RKO (cell line): ENCODE data around the gene PXMP2.
"Not testable (repeated sequence)": the region's sequence is repeated elsewhere in the genome, so short reads cannot be mapped to it uniquely, and the experiment has no call there.

Source experiments
- DNase-seq: peaks from one replicate; pipeline ENCODE4 v3.0.0-alpha.2; 2016; ENCODE audit warnings: low spot score

Gene PXMP2

GRCh38 chr12:132660996-132661395, 26.4 kb upstream of the PXMP2 start:
- DNase-seq = no peak

- no peak for DNase-seq
Observed at GRCh38 chr12:132661972-132662371, 25.4 kb upstream of the PXMP2 start.

DNA sequence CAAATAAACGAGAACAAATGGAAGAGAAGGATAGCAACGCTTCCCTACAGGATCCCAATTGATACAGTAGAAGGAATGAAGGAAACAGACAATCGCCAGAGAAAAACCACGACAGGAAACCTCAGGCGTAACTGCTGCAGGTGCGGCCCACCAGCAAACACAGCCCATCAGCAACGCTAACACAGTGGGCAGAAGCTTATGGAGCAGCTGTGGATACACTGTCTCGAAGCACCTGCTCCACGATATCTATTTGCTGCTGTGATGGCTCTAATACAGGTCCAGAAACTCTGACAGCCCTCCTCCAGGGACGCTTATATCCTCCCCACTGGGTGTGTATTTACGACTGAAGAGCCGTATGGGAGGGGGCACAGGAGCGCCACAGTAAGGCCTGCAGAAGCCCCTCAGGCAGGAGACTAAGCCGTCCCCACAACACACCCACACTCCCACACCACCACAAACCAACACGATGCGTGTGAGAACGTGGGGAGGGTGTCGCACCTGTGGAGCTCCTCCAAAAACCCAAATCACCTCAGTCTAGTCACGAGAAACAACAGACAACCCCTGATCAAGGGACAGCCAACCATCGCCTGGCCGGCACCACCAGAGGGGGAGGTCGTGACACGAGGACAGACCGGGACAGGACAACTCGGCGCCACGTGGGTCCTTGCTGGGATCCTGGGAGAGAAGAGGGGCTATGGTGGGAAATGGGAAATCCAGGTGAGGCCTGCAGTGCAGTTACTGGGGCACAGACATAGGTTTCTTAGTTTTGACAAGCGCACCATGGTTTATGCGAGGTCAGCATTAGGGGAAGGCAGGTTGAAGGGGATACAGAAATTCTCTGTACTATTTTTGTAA, 24.3 kb upstream of the PXMP2 start:
- no peak for DNase-seq

DNA sequence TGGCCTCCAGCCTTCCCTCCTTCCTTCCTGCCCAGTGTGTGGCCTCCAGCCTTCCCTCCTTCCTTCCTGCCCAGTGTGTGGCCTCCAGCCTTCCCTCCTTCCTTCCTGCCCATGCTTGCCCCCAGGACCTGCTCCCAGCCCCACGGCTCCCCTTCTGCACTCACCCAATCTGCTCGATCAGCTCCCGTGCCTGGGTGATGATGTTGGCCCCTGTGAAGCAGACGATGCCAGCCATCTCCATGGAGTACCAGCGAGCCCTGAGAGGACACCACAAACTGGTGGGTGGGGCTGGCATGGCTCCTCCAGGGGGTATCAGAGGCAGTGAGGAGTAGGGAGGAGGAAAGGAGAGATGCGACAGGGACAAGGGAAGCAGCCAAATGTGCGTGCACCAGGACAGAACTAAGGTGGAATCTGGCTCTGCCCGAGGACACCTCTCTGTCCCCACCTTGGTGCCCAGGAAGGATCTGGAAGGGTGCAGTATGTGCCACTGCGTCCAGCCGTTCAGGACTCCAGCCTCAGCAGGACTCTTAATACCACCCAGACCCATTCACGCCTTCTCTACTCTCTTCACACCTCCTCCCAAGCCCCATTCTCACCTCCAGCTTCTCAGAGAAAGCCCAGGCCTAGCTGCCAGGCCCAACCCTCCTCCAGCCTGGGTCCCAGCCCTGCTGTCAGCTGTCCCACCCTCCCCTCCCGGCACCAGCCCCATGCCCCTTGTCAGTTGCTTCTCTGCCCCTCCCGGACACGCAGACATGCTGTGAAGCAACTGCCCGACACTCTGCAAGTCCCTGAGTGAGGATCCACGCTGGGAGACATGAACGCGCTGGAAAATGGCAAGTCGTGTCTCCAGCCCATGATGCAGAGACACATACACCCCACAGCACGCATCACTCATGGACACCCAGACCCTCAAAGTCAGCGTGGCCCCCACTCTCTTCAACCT, 22.9 kb upstream of the PXMP2 start:
- no peak for DNase-seq

DNA sequence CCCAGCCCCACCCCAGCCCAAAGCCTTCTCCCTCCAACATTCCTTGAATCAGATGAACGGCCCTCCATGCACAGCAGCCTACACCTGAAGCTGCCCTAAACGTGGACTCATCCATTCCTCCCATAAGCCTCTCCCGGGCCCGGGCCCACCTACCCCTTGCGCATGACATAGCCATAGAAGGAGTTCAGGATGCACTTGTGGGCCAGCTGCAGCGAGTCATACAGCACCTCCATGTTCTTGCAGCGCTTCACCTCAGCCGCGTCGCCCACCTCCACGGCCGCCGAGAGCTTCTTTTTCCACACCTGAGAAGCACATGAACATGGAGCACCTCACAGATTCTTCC, 22.3 kb upstream of the PXMP2 start:
- no peak for DNase-seq

DNA sequence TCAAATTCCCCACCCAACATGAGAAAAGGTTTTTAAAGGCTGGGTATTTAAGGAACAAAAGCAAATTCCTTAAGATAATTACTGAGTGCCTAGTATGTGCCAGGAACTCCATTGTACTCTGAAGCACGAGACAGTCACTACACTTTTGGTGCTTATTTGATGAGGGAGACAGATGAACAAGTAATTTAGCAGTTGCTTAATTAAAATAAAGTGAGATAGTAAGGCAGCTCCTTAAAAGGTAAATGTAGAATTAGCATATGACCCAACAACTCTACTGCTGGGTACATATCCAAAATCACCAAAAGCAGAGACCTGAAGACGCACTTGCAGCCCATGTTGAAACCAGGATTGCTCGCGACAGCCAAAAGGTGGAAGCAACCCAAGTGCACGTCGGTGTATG, 21.6 kb upstream of the PXMP2 start:
- no peak for DNase-seq

- DNase-seq = no peak
Observed at GRCh38 chr12:132668191-132669088, 18.9 kb upstream of the PXMP2 start.

- no peak for DNase-seq
Observed at GRCh38 chr12:132669166-132669879, 18.1 kb upstream of the PXMP2 start.

GRCh38 chr12:132672116-132672515, 15.3 kb upstream of the PXMP2 start:
- no peak for DNase-seq

DNA sequence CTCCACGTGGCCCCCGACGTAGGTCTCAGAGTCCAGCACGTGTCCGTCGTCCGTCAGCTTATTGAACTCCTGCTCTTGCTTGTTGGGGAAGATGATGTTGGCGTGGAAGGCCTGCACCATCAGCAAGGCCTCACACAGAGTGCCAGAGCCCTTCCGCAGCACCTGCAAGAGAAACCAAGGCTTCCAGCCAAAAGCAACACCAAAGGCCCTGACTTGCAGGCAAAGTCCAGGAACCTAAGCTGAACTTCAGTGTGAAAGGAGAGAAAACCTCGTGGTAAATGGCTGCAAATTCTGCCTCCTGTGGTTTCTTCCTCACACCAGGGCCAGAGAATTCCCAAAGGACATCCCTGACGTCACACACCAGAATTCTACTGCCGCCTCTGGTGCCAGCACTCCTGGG, 14.7 kb upstream of the PXMP2 start:
- DNase-seq = no peak

GRCh38 chr12:132673288-132674179, 13.9 kb upstream of the PXMP2 start:
- no peak for DNase-seq

GRCh38 chr12:132674561-132674960, 12.8 kb upstream of the PXMP2 start:
- DNase-seq = no peak

GRCh38 chr12:132675757-132676432, 11.5 kb upstream of the PXMP2 start:
- no peak for DNase-seq

DNA sequence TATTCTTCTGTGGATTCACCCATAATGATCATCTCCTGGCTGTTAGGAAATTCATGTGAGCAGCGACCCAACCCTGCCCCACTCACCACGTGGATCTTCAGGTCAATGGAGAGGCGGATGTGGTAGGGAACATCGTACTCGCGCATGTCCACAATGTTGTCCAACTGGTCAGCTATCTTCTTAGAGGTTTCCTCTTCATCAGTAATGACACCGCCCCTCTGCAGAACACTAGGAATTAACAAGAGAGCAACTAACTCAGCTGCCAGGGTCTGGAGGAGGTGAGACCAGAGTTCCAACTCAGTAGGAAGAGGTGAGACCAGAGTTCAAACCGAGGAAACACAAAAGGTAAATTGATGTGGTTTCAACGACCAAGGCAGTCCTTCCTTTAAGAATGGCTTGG, 9.9 kb upstream of the PXMP2 start:
- no peak for DNase-seq

DNA sequence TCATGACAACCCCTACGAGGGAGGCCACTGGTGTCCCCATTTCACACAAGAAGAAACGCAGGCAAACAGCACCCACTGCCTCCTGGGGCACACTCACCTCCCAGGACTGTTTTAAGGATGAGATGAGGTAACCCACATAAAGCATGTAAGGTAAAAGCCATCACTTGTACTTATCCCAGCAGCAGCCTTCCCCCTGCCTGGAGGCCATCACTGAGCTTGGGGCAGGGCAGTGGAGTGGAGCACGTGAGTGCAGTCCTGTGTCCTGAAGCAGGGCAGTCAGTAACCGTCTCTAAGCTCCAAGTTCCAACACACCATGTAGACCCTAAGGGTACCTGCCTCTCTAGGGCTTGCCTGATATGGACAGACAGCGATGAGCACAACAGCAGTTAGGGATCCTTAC, 2.0 kb upstream of the PXMP2 start:
- no peak for DNase-seq

DNA sequence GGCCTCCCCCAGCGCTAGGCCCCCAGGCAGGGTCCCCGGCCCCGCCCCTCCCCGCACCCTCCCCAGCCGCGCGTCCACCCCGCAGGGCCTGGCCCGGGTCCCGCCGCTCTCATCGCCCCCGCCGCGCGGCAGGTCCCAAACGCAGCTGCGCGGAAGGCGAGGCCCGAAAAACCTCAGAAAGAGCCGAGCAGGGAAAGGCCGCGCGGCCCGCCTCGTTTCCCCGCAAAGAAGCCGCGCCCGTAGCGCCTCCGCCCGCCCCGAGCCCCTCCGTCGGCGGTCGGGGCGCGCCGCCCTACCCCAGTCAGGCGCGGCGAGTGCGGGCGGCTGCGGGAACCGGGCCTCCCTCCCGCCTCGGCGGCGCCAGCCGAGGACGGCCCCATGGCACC, 569 bp upstream of the PXMP2 start:
- no peak for DNase-seq

DNA sequence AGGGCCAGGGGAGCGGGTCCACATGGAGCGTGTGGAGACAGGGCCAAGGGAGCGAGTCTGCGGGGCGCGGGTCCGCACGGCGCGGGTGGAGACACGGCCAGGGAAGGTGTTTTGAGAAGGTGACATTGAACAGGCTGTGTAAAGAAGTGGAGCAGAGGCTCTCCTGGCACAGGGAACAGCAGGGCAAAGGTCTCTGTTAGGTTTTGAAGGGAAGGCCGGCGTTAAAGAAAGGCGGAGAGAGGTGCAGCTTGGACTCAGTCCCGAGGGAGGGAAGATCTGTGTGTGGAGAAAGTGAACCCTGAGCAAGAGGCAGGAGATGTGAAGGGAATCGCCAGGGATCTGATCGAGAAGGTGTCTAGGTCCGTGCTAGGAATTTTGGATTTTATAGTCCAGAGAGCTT, 1.8 kb downstream of the PXMP2 start:
- no peak for DNase-seq

DNA sequence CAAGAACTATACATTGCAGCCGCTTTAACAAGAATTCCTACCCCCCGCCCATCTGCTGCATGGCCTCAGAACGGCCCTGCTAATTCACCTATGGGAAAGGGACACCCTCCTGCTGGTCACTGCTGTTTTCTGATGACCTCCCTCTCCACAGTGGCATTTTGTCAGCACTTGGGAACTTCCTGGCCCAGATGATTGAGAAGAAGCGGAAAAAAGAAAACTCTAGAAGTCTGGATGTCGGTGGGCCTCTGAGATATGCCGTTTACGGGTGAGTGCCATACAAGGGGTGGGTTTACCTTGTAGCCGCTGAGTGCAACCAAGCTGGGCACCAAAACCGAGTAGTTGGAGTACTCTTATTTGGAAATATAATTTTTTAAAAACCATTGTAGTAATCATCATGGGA, 2.7 kb downstream of the PXMP2 start:
- no peak for DNase-seq

GRCh38 chr12:132692030-132692429, 4.6 kb downstream of the PXMP2 start:
- not testable (repeated sequence) for DNase-seq

GRCh38 chr12:132694888-132695287, 7.5 kb downstream of the PXMP2 start:
- not testable (repeated sequence) for DNase-seq
